RWPE2 (cell line): ENCODE results near the gene PJA1.
A peak's percentile ranks its signal among the peaks of the same experiment; 100 is the strongest.

Experiments
- ATAC-seq: fragments of 200-7000 bp; cut with Tn5 transposase; 3 replicates; pipeline ENCODE4 v1.9.1; 2021; ENCODE audit warnings: low read depth
- DNase-seq: peaks from one replicate; pipeline ENCODE4 v3.0.0-alpha.2; 2020; ENCODE audit warnings: low spot score
- H3K27ac ChIP-seq: fragments of 450-650 bp; 2 replicates; pipeline ENCODE4 v1.5.1; 2017; ENCODE audit warnings: mild to moderate bottlenecking; ENCODE audit not compliant: poor library complexity, severe bottlenecking
- H3K27me3 ChIP-seq: fragments of 250-450 bp; sonication (Bioruptor Pico); 2 replicates; pipeline ENCODE4 v1.5.1; 2021; ENCODE audit warnings: mild to moderate bottlenecking, moderate library complexity; ENCODE audit not compliant: insufficient read depth, poor library complexity, severe bottlenecking
- H3K36me3 ChIP-seq: fragments of 250-450 bp; sonication (Bioruptor Pico); 2 replicates; pipeline ENCODE4 v1.5.1; 2020; ENCODE audit warnings: low read depth, mild to moderate bottlenecking, moderate library complexity
- H3K4me1 ChIP-seq: fragments of 250-450 bp; sonication (Bioruptor Pico); 2 replicates; pipeline ENCODE4 v1.5.1; 2021; ENCODE audit warnings: mild to moderate bottlenecking, moderate library complexity; ENCODE audit not compliant: insufficient read depth, poor library complexity, severe bottlenecking
- H3K4me3 ChIP-seq: fragments of 250-450 bp; sonication (Bioruptor Pico); 2 replicates; pipeline ENCODE4 v1.5.1; 2021; ENCODE audit warnings: mild to moderate bottlenecking, moderate library complexity; ENCODE audit not compliant: severe bottlenecking
- H3K9me3 ChIP-seq: fragments of 250-450 bp; sonication (Bioruptor Pico); 2 replicates; pipeline ENCODE4 v1.5.1; 2021; ENCODE audit warnings: mild to moderate bottlenecking, moderate library complexity; ENCODE audit not compliant: severe bottlenecking
- TF ChIP-seq, protein P1 (sequence below): fragments of 450-650 bp; IDR thresholded peaks from one replicate; pipeline ENCODE4 v1.5.1; 2017; ENCODE audit warnings: mild to moderate bottlenecking, moderate library complexity; ENCODE audit not compliant: poor library complexity, severe bottlenecking

Gene PJA1

GRCh38 chrX:69116077-69116476 is 49.2 kb downstream of the PJA1 start:
- Histone ChIP-seq H3K27ac (no peak overlapping the region), H3K4me3 (no peak overlapping the region), H3K27me3 (no peaks in the 10 kb centered on the region), H3K4me1 (peaks cover 13% of the 10 kb centered on the region), H3K9me3 (no peaks in the 10 kb centered on the region), H3K36me3 (no peaks in the 10 kb centered on the region)
- TF ChIP-seq, protein P1, sequence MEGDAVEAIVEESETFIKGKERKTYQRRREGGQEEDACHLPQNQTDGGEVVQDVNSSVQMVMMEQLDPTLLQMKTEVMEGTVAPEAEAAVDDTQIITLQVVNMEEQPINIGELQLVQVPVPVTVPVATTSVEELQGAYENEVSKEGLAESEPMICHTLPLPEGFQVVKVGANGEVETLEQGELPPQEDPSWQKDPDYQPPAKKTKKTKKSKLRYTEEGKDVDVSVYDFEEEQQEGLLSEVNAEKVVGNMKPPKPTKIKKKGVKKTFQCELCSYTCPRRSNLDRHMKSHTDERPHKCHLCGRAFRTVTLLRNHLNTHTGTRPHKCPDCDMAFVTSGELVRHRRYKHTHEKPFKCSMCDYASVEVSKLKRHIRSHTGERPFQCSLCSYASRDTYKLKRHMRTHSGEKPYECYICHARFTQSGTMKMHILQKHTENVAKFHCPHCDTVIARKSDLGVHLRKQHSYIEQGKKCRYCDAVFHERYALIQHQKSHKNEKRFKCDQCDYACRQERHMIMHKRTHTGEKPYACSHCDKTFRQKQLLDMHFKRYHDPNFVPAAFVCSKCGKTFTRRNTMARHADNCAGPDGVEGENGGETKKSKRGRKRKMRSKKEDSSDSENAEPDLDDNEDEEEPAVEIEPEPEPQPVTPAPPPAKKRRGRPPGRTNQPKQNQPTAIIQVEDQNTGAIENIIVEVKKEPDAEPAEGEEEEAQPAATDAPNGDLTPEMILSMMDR, result no peak
- DNase-seq (peak; percentile 90), ATAC-seq (peak; percentile 98)

GRCh38 chrX:69113723-69114122 is 51.5 kb downstream of the PJA1 start:
- DNase-seq (no peak), ATAC-seq (no peak)
- Histone ChIP-seq H3K4me3 (no peak overlapping the region), H3K9me3 (no peaks in the 10 kb centered on the region), H3K27me3 (no peaks in the 10 kb centered on the region), H3K4me1 (peaks cover 25% of the 10 kb centered on the region), H3K36me3 (no peaks in the 10 kb centered on the region), H3K27ac (no peak overlapping the region)
- TF ChIP-seq, protein P1, result no peak
